Esophagus squamous epithelium (tissue), 5 donors: ENCODE data around the gene ADK. TPM values are rescaled to one million over a fixed set of nuclear protein-coding genes. Genes with fewer than 3 reads are reported as not detected.

Source experiments
- DNase-seq: peaks from one replicate; lab custom pipeline; 2025; lab: John Stamatoyannopoulos, UW
- H3K27ac ChIP-seq, 4 donors: fragments of 200-600 bp; sonication (generic); one replicate each; pipeline ENCODE4 v1.5.1; 2016 to 2019; ENCODE audit warnings: mild to moderate bottlenecking in 1 of 4
- H3K27me3 ChIP-seq, 4 donors: fragments of 200-600 bp; sonication (generic); 1 replicate in 3 of 4; 2 replicates in 1 of 4; pipeline versions ENCODE4 v1.5.1 to v1.6.0; 2017 to 2021; ENCODE audit warnings: antibody characterized with exemption in 1 of 4
- H3K36me3 ChIP-seq, 3 donors: fragments of 200-600 bp; sonication (generic); one replicate each; pipeline ENCODE4 v1.5.1; 2016 to 2019
- H3K4me1 ChIP-seq, 3 donors: fragments of 200-600 bp; sonication (generic); one replicate each; pipeline ENCODE4 v1.5.1; 2017 to 2019
- H3K4me3 ChIP-seq, 4 donors: fragments of 200-600 bp; sonication (generic); 1 replicate in 3 of 4; 2 replicates in 1 of 4; pipeline ENCODE4 v1.5.1; 2016 to 2019; ENCODE audit warnings: mild to moderate bottlenecking in 2 of 4, moderate library complexity in 1 of 4
- H3K9me3 ChIP-seq, 3 donors: fragments of 200-600 bp; sonication (generic); one replicate each; pipeline ENCODE4 v1.5.1; 2016 to 2019
- CTCF ChIP-seq, 6 experiments: fragments of 450-650 bp in 4 of 6; fragments of 200-600 bp in 2 of 6; sonication (generic) in 2 of 6; IDR thresholded peaks; one replicate each; pipeline ENCODE4 v1.5.1; 2016 to 2019; ENCODE audit warnings: antibody characterized with exemption in 6 of 6, mild to moderate bottlenecking in 4 of 6, moderate library complexity in 4 of 6
- POLR2A ChIP-seq, 4 donors: fragments of 450-650 bp; IDR thresholded peaks; one replicate each; pipeline ENCODE4 v1.6.1; 2017; ENCODE audit warnings: antibody characterized with exemption in 4 of 4, mild to moderate bottlenecking in 4 of 4, moderate library complexity in 3 of 4
- WGBS, 2 donors: methylation state at CpG; one replicate each; pipeline ENCODE4 v1.1.5; 2018; 5-methylcytosine and 5-hydroxymethylcytosine counted together
- intact Hi-C: fragments of 100-400 bp; cut with DNase I; formaldehyde crosslinking; loops from one replicate; pipeline ENCODE4 v1.15.0; 2022
- total RNA-seq, 4 donors: library from RNA; depleted of rRNA; stranded (reverse); fragments of >200 nt; gene quantifications; one replicate each; pipeline ENCODE4 v1.1.0, GENCODE V29; 2016
- donor health status: DM: yes; HTN: yes; CAD: no.

ADK gene
- total RNA-seq, 4 donors from 2014 or later, result 43.3 to 78.4 (median 68.4) TPM

GRCh38 chr10:74437822-74438221, 286.8 kb downstream of the ADK start:
- DNase-seq, result no peak

DNA sequence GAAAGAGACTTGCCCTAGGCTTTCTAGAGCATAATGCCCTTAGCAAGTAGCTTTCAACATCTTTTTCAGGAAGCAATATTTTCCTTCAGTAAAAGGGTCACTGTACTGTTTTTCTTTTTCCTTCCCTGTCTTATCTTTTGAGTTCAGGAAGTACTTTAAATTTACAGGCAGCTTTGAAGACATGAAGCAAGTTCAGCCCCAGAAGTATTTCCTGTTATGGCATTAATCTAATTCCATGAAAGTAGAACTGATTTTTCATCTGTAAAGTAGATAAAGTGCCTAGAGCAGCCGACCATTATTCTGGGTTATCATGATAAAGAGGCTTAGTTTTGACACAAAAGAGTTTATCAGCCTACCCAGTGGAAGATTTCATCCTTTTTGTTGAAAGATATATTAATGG, 288.2 kb downstream of the ADK start:
- Histone ChIP-seq H3K9me3 (no peaks in the 10 kb centered on the region), H3K27ac (no peak overlapping the region), H3K4me1 (peaks cover 0 to 4% (median 0%) of the 10 kb centered on the region in 3 donors), H3K4me3 (no peak overlapping the region), H3K36me3 (no peaks in the 10 kb centered on the region), H3K27me3 (no peaks in the 10 kb centered on the region)
- TF ChIP-seq POLR2A (IDR thresholded peaks at IDR 0.05), result no peak
- TF ChIP-seq CTCF (IDR thresholded peaks at IDR 0.05), result no peak
- WGBS, 2 donors, result 33 to 50% methylated on average over 1 of the region's 1 CpG
- intact Hi-C loops, result no loop called here
- DNase-seq, result no peak

More at GRCh38 chr10:74437822-74438221, 286.8 kb downstream of the ADK start:
- H3K27me3 ChIP-seq, result no peaks in the 10 kb centered on the region
- no peak overlapping the region for H3K4me3 ChIP-seq
- no peaks in the 10 kb centered on the region for H3K36me3 ChIP-seq
- H3K9me3 ChIP-seq, result no peaks in the 10 kb centered on the region
- intact Hi-C loops, result no loop called here
- peaks cover 0 to 4% (median 0%) of the 10 kb centered on the region in 3 donors for H3K4me1 ChIP-seq
- H3K27ac ChIP-seq, result no peak overlapping the region
- TF ChIP-seq CTCF (IDR thresholded peaks at IDR 0.05) (no peak), POLR2A (IDR thresholded peaks at IDR 0.05) (no peak)

DNA sequence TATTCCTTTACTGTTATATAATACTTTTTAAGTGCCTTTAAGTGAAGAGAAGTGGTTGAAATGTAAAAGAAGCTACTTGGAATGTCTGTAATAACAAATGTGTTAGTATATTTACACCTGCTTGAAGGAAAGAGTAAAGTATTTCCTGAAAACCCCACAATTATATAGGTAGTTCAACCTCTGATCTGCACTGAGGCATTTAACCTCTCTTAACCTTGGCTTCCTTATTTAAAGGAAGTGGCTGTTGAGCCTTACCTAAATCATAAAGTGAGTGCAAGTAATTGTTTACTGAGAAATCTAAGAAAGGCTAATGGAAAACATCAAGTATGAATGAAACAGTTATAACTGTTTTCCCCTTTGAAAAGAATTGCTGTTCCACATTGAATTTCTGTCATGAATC, 294.5 kb downstream of the ADK start:
- no peak overlapping the region for H3K27ac ChIP-seq
- H3K27me3 ChIP-seq, result no peaks in the 10 kb centered on the region
- no peak for DNase-seq
- TF ChIP-seq POLR2A (IDR thresholded peaks at IDR 0.05), result no peak
- no peak for TF ChIP-seq CTCF (IDR thresholded peaks at IDR 0.05)
- intact Hi-C loops, result no loop called here
- H3K4me1 ChIP-seq, result no peaks in the 10 kb centered on the region
- H3K36me3 ChIP-seq, result no peaks in the 10 kb centered on the region
- no peaks in the 10 kb centered on the region for H3K9me3 ChIP-seq
- H3K4me3 ChIP-seq, result no peak overlapping the region

- H3K4me3 ChIP-seq, result no peak overlapping the region
- peaks cover 0 to 8% (median 0%) of the 10 kb centered on the region in 3 donors for H3K36me3 ChIP-seq
- no peak for TF ChIP-seq POLR2A (IDR thresholded peaks at IDR 0.05)
- TF ChIP-seq CTCF (IDR thresholded peaks at IDR 0.05), result no peak
- H3K27me3 ChIP-seq, result no peaks in the 10 kb centered on the region
- no peak for DNase-seq
- H3K9me3 ChIP-seq, result no peaks in the 10 kb centered on the region
- intact Hi-C loops, result no loop called here
- no peak overlapping the region for H3K27ac ChIP-seq
- no peaks in the 10 kb centered on the region for H3K4me1 ChIP-seq
These were observed 299.6 kb downstream of the ADK start for GRCh38 chr10:74450602-74451001.

DNA sequence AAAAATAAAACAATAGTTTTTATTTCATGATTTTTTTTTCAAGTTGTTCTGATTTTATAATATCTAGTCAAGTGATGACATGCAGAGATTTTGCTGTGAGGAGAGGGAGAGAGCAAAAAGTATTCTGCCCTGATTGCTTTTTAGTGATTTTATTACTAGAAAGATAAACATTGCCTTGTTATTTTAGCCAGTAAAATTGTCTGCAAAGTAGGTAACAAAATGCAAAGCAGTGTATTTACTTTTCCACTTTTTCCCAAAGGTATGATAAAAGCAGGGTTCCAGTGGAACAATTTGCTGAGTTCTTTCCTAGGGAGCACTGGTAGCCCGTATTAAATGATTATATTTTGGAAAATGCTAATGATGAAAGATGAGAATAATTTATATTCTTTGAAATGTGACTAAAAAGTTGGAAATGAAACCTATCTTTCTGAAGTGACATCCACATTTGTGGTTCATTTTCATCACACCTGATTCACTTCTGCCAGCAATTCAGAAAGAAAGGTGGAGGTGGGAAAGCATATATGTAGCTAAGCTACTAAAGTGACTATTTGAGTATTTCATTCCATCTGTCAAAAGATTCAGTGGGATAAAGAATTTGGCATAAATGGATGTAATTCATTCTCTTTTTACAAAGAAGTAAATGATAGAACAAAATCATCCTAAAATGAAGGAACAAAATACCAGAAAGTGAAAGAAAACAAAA, 300.3 kb downstream of the ADK start:
- DNase-seq, result no peak
- H3K36me3 ChIP-seq, result peaks cover 0 to 14% (median 0%) of the 10 kb centered on the region in 3 donors
- TF ChIP-seq CTCF (IDR thresholded peaks at IDR 0.05), result no peak
- no peak for TF ChIP-seq POLR2A (IDR thresholded peaks at IDR 0.05)
- H3K27ac ChIP-seq, result no peak overlapping the region
- H3K4me3 ChIP-seq, result no peak overlapping the region
- intact Hi-C loops, result no loop called here
- no peaks in the 10 kb centered on the region for H3K27me3 ChIP-seq
- 88 to 94% methylated on average over 1 of the region's 1 CpG for WGBS, 2 donors
- H3K4me1 ChIP-seq, result no peaks in the 10 kb centered on the region
- H3K9me3 ChIP-seq, result no peaks in the 10 kb centered on the region
